Endothelial cell of umbilical vein (primary cell): Measurements from ENCODE around the gene KLF13. TPM values are rescaled to one million over a fixed set of nuclear protein-coding genes. Genes with fewer than 3 reads are reported as not detected.

Experiments
- BruUV-seq: library from RNA; stranded (reverse); fragments of 400-500 nt; replicated peaks from 2 replicates; lab custom pipeline; 2021; lab: Mats Ljungman, UMichigan
- CTCF ChIA-PET: fragments of 300-600, 350-600 bp; sonication (Branson Sonifier 250); formaldehyde crosslinking; loops from one replicate; lab custom pipeline; 2021; ENCODE audit warnings: antibody characterized with exemption, inconsistent platforms; lab: Charles Lee
- POLR2A ChIA-PET: fragments of 300-600, 350-600 bp; sonication (Branson Sonifier 250); formaldehyde crosslinking; loops from one replicate; lab custom pipeline; 2021; ENCODE audit warnings: antibody characterized with exemption, inconsistent platforms; lab: Charles Lee
- DNase-seq: peaks from one replicate; pipeline ENCODE4 v3.0.0-alpha.2; 2011; ENCODE audit warnings: low read depth, low spot score
- FAIRE-seq: peaks from 2 replicates; lab custom pipeline; 2011; peaks lifted over from hg19 to GRCh38; lab: Jason Lieb, UNC
- H2AFZ ChIP-seq: 2 replicates; pipeline ENCODE4 v1.6.0; 2012; ENCODE audit warnings: low read depth, low read length, control low read depth, inconsistent platforms
- H3K27ac ChIP-seq: 2 replicates; pipeline ENCODE4 v1.5.1; 2011; ENCODE audit warnings: low read depth, mild to moderate bottlenecking, control low read depth, low read length, moderate library complexity; ENCODE audit not compliant: insufficient read depth
- H3K27me3 ChIP-seq, 2 experiments: 2 replicates each; pipeline versions ENCODE4 v1.6.0 to v1.6.1; 2011; ENCODE audit warnings: low read length in 2 of 2, mixed read lengths in 1 of 2; ENCODE audit not compliant: control insufficient read depth in 2 of 2, insufficient read depth in 2 of 2
- H3K36me3 ChIP-seq, 2 experiments: 2 replicates in 1 of 2; 3 replicates in 1 of 2; pipeline ENCODE4 v1.5.1; 2011; ENCODE audit warnings: low read length in 2 of 2, mild to moderate bottlenecking in 1 of 2, moderate library complexity in 1 of 2; ENCODE audit not compliant: control insufficient read depth in 2 of 2, insufficient read depth in 2 of 2; ENCODE audit errors: extremely low read depth in 1 of 2
- H3K4me1 ChIP-seq: 3 replicates; pipeline ENCODE4 v1.5.1; 2011; ENCODE audit warnings: mild to moderate bottlenecking, low read length; ENCODE audit not compliant: control insufficient read depth, insufficient read depth; ENCODE audit errors: extremely low read depth
- H3K4me2 ChIP-seq: 2 replicates; pipeline ENCODE4 v1.6.1; 2011; ENCODE audit warnings: low read length, control low read depth, mixed read lengths; ENCODE audit not compliant: insufficient read depth
- H3K4me3 ChIP-seq, 3 experiments: fragments of 200-600 bp in 1 of 3; sonication (generic), shearing (Covaris generic) in 1 of 3; replicated peaks in 1 of 3; 2 replicates each; pipeline ENCODE4 v1.5.1; 2011 to 2016; ENCODE audit warnings: control low read depth in 3 of 3, low read length in 3 of 3, mild to moderate bottlenecking in 2 of 3, inconsistent platforms in 1 of 3, low read depth in 1 of 3, moderate library complexity in 1 of 3; ENCODE audit not compliant: insufficient read depth in 1 of 3
- H3K79me2 ChIP-seq: 2 replicates; pipeline ENCODE4 v1.6.0; 2012; ENCODE audit warnings: low read length, inconsistent platforms; ENCODE audit not compliant: control insufficient read depth, insufficient read depth
- H3K9ac ChIP-seq: replicated peaks from 2 replicates; pipeline ENCODE3; 2011; ENCODE audit warnings: low read length, control low read depth; ENCODE audit not compliant: insufficient read depth; ENCODE audit errors: extremely low read depth
- H3K9me1 ChIP-seq: replicated peaks from 3 replicates; pipeline ENCODE4 v1.6.0; 2011; ENCODE audit warnings: mild to moderate bottlenecking, low read length; ENCODE audit not compliant: control insufficient read depth, insufficient read depth; ENCODE audit errors: extremely low read depth
- H3K9me3 ChIP-seq: replicated peaks from 2 replicates; pipeline ENCODE4 v1.5.1; 2012; ENCODE audit warnings: low read length, inconsistent platforms; ENCODE audit not compliant: control insufficient read depth, insufficient read depth
- H4K20me1 ChIP-seq: replicated peaks from 2 replicates; pipeline ENCODE3; 2011; ENCODE audit warnings: mild to moderate bottlenecking, low read length; ENCODE audit not compliant: control insufficient read depth, insufficient read depth; ENCODE audit errors: extremely low read depth
- EZH2 ChIP-seq: IDR thresholded peaks from 2 replicates; pipeline ENCODE4 v1.6.1; 2012; ENCODE audit warnings: borderline replicate concordance, low read depth, mild to moderate bottlenecking, moderate library complexity, low read length, inconsistent platforms; ENCODE audit not compliant: severe bottlenecking
- FOS ChIP-seq: IDR thresholded peaks from 2 replicates; pipeline ENCODE4 v1.6.1; 2011; ENCODE audit warnings: mild to moderate bottlenecking, low read length, moderate library complexity, borderline replicate concordance; ENCODE audit not compliant: insufficient read depth
- GATA2 ChIP-seq: IDR thresholded peaks from 2 replicates; pipeline ENCODE4 v1.7.0; 2011; ENCODE audit warnings: low read depth, mild to moderate bottlenecking, moderate library complexity, mixed read lengths, low read length; ENCODE audit not compliant: insufficient read length, insufficient read depth
- JUN ChIP-seq: IDR thresholded peaks from 2 replicates; pipeline ENCODE4 v1.6.1; 2011; ENCODE audit warnings: borderline replicate concordance, low read depth; ENCODE audit not compliant: insufficient read length, insufficient read depth
- MYC ChIP-seq: IDR thresholded peaks from one replicate; pipeline ENCODE4 v1.6.1; 2011; ENCODE audit warnings: mild to moderate bottlenecking, low read depth, low read length
- POLR2A ChIP-seq: IDR thresholded peaks from 2 replicates; pipeline ENCODE4 v1.6.1; 2012; ENCODE audit warnings: low read depth, mild to moderate bottlenecking, control low read depth, low read length
- POLR2AphosphoS5 ChIP-seq: IDR thresholded peaks from 2 replicates; pipeline ENCODE4 v1.6.1; 2012; ENCODE audit warnings: low read depth, mild to moderate bottlenecking, control low read depth, low read length, moderate library complexity; ENCODE audit not compliant: insufficient read depth
- dilution Hi-C: fragments of 300-500 bp; cut with MboI; formaldehyde crosslinking; loops from one replicate; pipeline ENCODE4 v1.15.0; 2019; ENCODE audit warnings: low sequenced_read_pairs; ENCODE audit not compliant: extremely low pct_ligation_motif_present
- intact Hi-C: fragments of 100-400 bp; cut with micrococcal nuclease; formaldehyde crosslinking; loops from one replicate; pipeline ENCODE4 v1.10.0; 2022
- polyA plus RNA-seq, 4 experiments: library from polyadenylated mRNA; depleted of rRNA in 3 of 4; stranded (reverse) in 3 of 4; unstranded in 1 of 4; fragments of >200 nt; gene quantifications; 2 replicates each; pipeline versions ENCODE4 v1.2.1 to v1.2.3, GENCODE V29; 2011 to 2012; ENCODE audit warnings: missing spikeins in 1 of 4
- total RNA-seq: library from RNA; stranded (reverse); gene quantifications from 2 replicates; pipeline ENCODE4 v1.2.3, GENCODE V29; 2021
- TF ChIP-seq, protein P1 (sequence below), 2 donors: IDR thresholded peaks; 1 replicate in 1 of 2; 2 replicates in 1 of 2; pipeline ENCODE4 v1.5.1; 2011; ENCODE audit warnings: low read length in 2 of 2, mild to moderate bottlenecking in 2 of 2, moderate library complexity in 2 of 2, control low read depth in 1 of 2, inconsistent platforms in 1 of 2, low read depth in 1 of 2; ENCODE audit not compliant: insufficient read depth in 1 of 2; ENCODE audit errors: extremely low read depth in 1 of 2
- TF ChIP-seq, protein P2 (sequence below): IDR thresholded peaks from 2 replicates; pipeline ENCODE4 v1.6.1; 2011; ENCODE audit not compliant: insufficient read depth, insufficient read length

Gene KLF13
- total and polyA plus RNA-seq, 2 donors (not counting 3 experiments of a cell fraction or from before 2014, with no cell fraction given): 10.1 to 31.9 TPM

DNA sequence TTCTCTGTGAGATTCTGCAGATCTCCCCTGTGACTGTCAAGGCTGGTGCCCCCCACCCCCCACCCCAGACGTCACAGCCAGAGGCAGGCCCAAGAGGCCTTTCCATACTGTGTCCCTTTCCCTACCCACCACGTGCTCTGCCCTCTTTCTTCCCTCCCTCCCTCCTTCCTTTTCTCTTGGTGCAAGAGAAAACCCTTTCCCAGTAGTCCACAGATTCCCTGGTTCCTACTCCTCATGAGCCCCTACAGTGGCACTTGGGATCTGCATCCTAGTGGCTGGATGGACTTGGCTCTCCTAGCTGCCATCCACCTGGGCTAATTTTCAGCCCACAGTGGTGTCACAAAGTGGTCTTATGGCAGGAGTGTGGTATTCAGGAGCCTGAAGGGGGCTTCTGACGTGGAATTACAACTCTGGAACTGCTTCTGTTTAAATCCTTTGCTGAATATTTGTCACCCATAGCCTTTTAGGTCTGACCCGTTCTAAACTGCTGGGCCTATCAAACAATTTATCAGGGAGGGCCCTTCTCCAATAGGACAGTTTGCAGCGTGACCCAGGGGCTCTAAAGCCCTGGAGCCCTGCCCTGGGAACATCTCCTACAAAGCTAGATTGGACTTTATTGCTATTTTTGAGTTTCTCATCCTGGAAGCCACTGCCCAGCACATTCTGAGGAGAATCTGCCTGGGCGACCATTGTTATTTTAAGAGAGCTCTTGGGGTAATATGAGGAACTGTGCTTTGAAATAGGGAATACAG lies 35.3 kb downstream of the KLF13 start:
- Histone ChIP-seq H4K20me1 (no peaks in the 10 kb centered on the region), H2AFZ (no peak overlapping the region), H3K9me3 (no peaks in the 10 kb centered on the region), H3K36me3 (no peaks in the 10 kb centered on the region), H3K79me2 (peaks cover 12% of the 10 kb centered on the region), H3K9ac (no peak overlapping the region), H3K4me2 (no peak overlapping the region), H3K9me1 (no peaks in the 10 kb centered on the region), H3K27me3 (no peaks in the 10 kb centered on the region), H3K4me3 (no peak overlapping the region), H3K27ac (no peak overlapping the region), H3K4me1 (peaks cover 7% of the 10 kb centered on the region)
- TF ChIP-seq FOS: no peak
- TF ChIP-seq, protein P1, sequence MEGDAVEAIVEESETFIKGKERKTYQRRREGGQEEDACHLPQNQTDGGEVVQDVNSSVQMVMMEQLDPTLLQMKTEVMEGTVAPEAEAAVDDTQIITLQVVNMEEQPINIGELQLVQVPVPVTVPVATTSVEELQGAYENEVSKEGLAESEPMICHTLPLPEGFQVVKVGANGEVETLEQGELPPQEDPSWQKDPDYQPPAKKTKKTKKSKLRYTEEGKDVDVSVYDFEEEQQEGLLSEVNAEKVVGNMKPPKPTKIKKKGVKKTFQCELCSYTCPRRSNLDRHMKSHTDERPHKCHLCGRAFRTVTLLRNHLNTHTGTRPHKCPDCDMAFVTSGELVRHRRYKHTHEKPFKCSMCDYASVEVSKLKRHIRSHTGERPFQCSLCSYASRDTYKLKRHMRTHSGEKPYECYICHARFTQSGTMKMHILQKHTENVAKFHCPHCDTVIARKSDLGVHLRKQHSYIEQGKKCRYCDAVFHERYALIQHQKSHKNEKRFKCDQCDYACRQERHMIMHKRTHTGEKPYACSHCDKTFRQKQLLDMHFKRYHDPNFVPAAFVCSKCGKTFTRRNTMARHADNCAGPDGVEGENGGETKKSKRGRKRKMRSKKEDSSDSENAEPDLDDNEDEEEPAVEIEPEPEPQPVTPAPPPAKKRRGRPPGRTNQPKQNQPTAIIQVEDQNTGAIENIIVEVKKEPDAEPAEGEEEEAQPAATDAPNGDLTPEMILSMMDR (IDR thresholded peaks at IDR 0.05; ENCODE audit: extremely low read depth in 1 of 2, insufficient read depth in 1 of 2, low read depth in 1 of 2, low read length in 2 of 2): no peak
- no peak for TF ChIP-seq EZH2
- TF ChIP-seq MYC: no peak
- no peak for TF ChIP-seq GATA2
- TF ChIP-seq POLR2AphosphoS5: no peak
- TF ChIP-seq, protein P2, sequence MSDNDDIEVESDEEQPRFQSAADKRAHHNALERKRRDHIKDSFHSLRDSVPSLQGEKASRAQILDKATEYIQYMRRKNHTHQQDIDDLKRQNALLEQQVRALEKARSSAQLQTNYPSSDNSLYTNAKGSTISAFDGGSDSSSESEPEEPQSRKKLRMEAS: no peak
- no peak for TF ChIP-seq JUN
- TF ChIP-seq POLR2A: no peak
- FAIRE-seq: no peak
- BruUV-seq: no TSS peak
- no peak for DNase-seq
- dilution Hi-C loops (no loop called here), intact Hi-C loops (no loop called here)
- CTCF ChIA-PET: interaction anchor here (1.3 kb wide), 1 partner anchor 73 kb away, joined by 3 read pairs; no protein-coding TSS in a partner anchor
- POLR2A ChIA-PET: no interaction called here
